Left ventricle myocardium superior (tissue), 1 donor: ENCODE data around the gene CLTC. TPM values are rescaled to one million over a fixed set of nuclear protein-coding genes. Genes with fewer than 3 reads are reported as not detected.

Experiments used
- ATAC-seq: fragments of 200-7000 bp; cut with Tn5 transposase; one replicate; pipeline ENCODE4 v1.9.1; 2020; ENCODE audit warnings: mild to moderate bottlenecking, moderate library complexity
- DNase-seq: peaks from one replicate; pipeline ENCODE4 v3.0.0-alpha.2; 2020
- intact Hi-C: fragments of 100-400 bp; cut with micrococcal nuclease; formaldehyde crosslinking; loops from one replicate; pipeline ENCODE4 v1.11.0; 2022
- total RNA-seq: library from RNA; stranded (reverse); fragmentation: NEBNext Ultra II Directional; extraction: Animal tissue kit (Norgen Biotek cat#: 25700); gene quantifications from one replicate; pipeline ENCODE4 v1.2.1, GENCODE V29; 2021
- donor health status: DM: no; HTN: yes; CAD: no; lungs with severe emphysema.

CLTC gene
- total RNA-seq, 1 donor from 2014 or later, result 143 TPM

- ATAC-seq (no peak), DNase-seq (no peak)
- intact Hi-C loops, result no loop called here
Observed at GRCh38 chr17:59669944-59670343, 50.2 kb downstream of the CLTC start.

GRCh38 chr17:59671386-59671785 lies 51.7 kb downstream of the CLTC start:
- DNase-seq, result no peak
- intact Hi-C loops, result no loop called here
- ATAC-seq, result no peak

- intact Hi-C loops, result no loop called here
- ATAC-seq (no peak), DNase-seq (no peak)
Observed at GRCh38 chr17:59675231-59675630, 55.5 kb downstream of the CLTC start.

GRCh38 chr17:59676716-59677115 lies 57.0 kb downstream of the CLTC start:
- DNase-seq (no peak), ATAC-seq (no peak)
- intact Hi-C loops, result no loop called here

- ATAC-seq, result no peak
- intact Hi-C loops, result no loop called here
- no peak for DNase-seq
Observed at GRCh38 chr17:59678918-59679317, 59.2 kb downstream of the CLTC start.

GRCh38 chr17:59680314-59680713 lies 60.6 kb downstream of the CLTC start:
- DNase-seq (no peak), ATAC-seq (no peak)
- intact Hi-C loops, result no loop called here

- intact Hi-C loops, result no loop called here
Observed at GRCh38 chr17:59683283-59683682, 63.6 kb downstream of the CLTC start.

GRCh38 chr17:59684967-59685366 lies 65.3 kb downstream of the CLTC start:
- DNase-seq (no peak), ATAC-seq (no peak)
- intact Hi-C loops, result no loop called here

More at GRCh38 chr17:59683283-59683682, 63.6 kb downstream of the CLTC start:
- ATAC-seq (no peak), DNase-seq (no peak)

- no peak for DNase-seq
- ATAC-seq, result no peak
- intact Hi-C loops, result no loop called here
Observed at GRCh38 chr17:59688008-59688407, 68.3 kb downstream of the CLTC start.

- ATAC-seq, result no peak
- intact Hi-C loops, result no loop called here
- no peak for DNase-seq
Observed at GRCh38 chr17:59688496-59688895, 68.8 kb downstream of the CLTC start.

GRCh38 chr17:59693582-59693981 lies 73.9 kb downstream of the CLTC start:
- DNase-seq, result no peak
- ATAC-seq, result no peak
- intact Hi-C loops, result no loop called here

GRCh38 chr17:59694344-59694743 lies 74.6 kb downstream of the CLTC start:
- no peak for DNase-seq
- intact Hi-C loops, result no loop called here
- ATAC-seq, result no peak

- ATAC-seq (no peak), DNase-seq (no peak)
- intact Hi-C loops, result no loop called here
Observed at GRCh38 chr17:59695945-59696681, 76.4 kb downstream of the CLTC start.

GRCh38 chr17:59696682-59697277 lies 77.1 kb downstream of the CLTC start:
- ATAC-seq (no peak), DNase-seq (no peak)
- intact Hi-C loops, result no loop called here

GRCh38 chr17:59698143-59698542 lies 78.4 kb downstream of the CLTC start:
- ATAC-seq (no peak), DNase-seq (no peak)
- intact Hi-C loops, result no loop called here

- DNase-seq, result no peak
- ATAC-seq, result no peak
- intact Hi-C loops, result no loop called here
Observed at GRCh38 chr17:59699218-59699617, 79.5 kb downstream of the CLTC start.

- ATAC-seq (no peak), DNase-seq (no peak)
- intact Hi-C loops, result no loop called here
Observed at GRCh38 chr17:59699786-59700185, 80.1 kb downstream of the CLTC start.

- DNase-seq (no peak), ATAC-seq (no peak)
- intact Hi-C loops, result no loop called here
Observed at GRCh38 chr17:59702304-59702703, 82.6 kb downstream of the CLTC start.

- ATAC-seq (peak; percentile 99), DNase-seq (peak; percentile 97)
- intact Hi-C loops, result no loop called here
Observed at GRCh38 chr17:59707149-59707970, 87.7 kb downstream of the CLTC start, which contains the start of the genes PTRH2 and VMP1. PTRH2 (minus strand) TSS chr17:59707430; CDS start chr17:59697978, 9,452 bp downstream. VMP1 (plus strand) TSS chr17:59707654; CDS start chr17:59731447, 23,793 bp downstream.

GRCh38 chr17:59707971-59708430 lies 88.3 kb downstream of the CLTC start:
- ATAC-seq, result no peak
- intact Hi-C loops, result no loop called here
- DNase-seq, result no peak
